Stimulated activated naive CD8-positive, alpha-beta T cell treated with anti-CD3 and anti-CD28 coated beads, Interleukin-15, amount 100 ng/mL, for 72 hours (primary cell): Measurements from ENCODE around the gene PTPRJ.
A peak's percentile ranks its signal among the peaks of the same experiment; 100 is the strongest.
"Not testable (repeated sequence)": the region's sequence is repeated elsewhere in the genome, so short reads cannot be mapped to it uniquely, and the experiment has no call there.

Experiments used
- ATAC-seq: fragments of 150-1000 bp; cut with Tn5 transposase; 2 replicates; pipeline ENCODE4 v1.10.0; 2021; ENCODE audit warnings: mild to moderate bottlenecking, moderate library complexity
- DNase-seq, 2 donors: peaks; one replicate each; pipeline ENCODE4 v3.0.0; 2021 to 2022
- H3K27ac Mint-ChIP-seq, 2 donors: one replicate each; pipeline ENCODE4 v1.8.0; 2022; ENCODE audit warnings: mild to moderate bottlenecking in 2 of 2, mixed read lengths in 2 of 2, moderate library complexity in 2 of 2
- H3K27me3 Mint-ChIP-seq: one replicate; pipeline ENCODE4 v1.8.0; 2022; ENCODE audit warnings: mixed read lengths
- H3K4me1 Mint-ChIP-seq: one replicate; pipeline ENCODE4 v1.8.0; 2022; ENCODE audit warnings: mild to moderate bottlenecking, mixed read lengths
- H3K4me3 Mint-ChIP-seq, 2 donors: one replicate each; pipeline ENCODE4 v1.8.0; 2022; ENCODE audit warnings: mild to moderate bottlenecking in 2 of 2, mixed read lengths in 2 of 2, moderate library complexity in 1 of 2
- H3K9me3 Mint-ChIP-seq, 2 donors: one replicate each; pipeline ENCODE4 v1.8.0; 2022; ENCODE audit warnings: mixed read lengths in 2 of 2

Gene PTPRJ

GRCh38 chr11:48017831-48018527, 37.6 kb downstream of the PTPRJ start:
- DNase-seq (no peak), ATAC-seq (no peak)
- peaks cover 84% of the 10 kb centered on the region for H3K4me1 Mint-ChIP-seq
- H3K4me3 Mint-ChIP-seq: peak overlapping the region; percentile 55 to 59
- no peaks in the 10 kb centered on the region for H3K9me3 Mint-ChIP-seq
- peak overlapping the region in 1 of 2 donors; percentile 75 for H3K27ac Mint-ChIP-seq
- H3K27me3 Mint-ChIP-seq: no peaks in the 10 kb centered on the region

- H3K4me3 Mint-ChIP-seq: peak overlapping the region; percentile 1 to 54
- H3K27me3 Mint-ChIP-seq: no peaks in the 10 kb centered on the region
- ATAC-seq (no peak), DNase-seq (no peak)
- H3K27ac Mint-ChIP-seq: peak overlapping the region in 1 of 2 donors; percentile 72
- no peaks in the 10 kb centered on the region for H3K9me3 Mint-ChIP-seq
- H3K4me1 Mint-ChIP-seq: peaks cover 77% of the 10 kb centered on the region
Measured at GRCh38 chr11:48018528-48019216, 38.3 kb downstream of the PTPRJ start.

GRCh38 chr11:48019217-48019584, 38.8 kb downstream of the PTPRJ start:
- H3K27ac Mint-ChIP-seq: peak overlapping the region in 1 of 2 donors; percentile 43
- no peak for DNase-seq
- H3K9me3 Mint-ChIP-seq: no peaks in the 10 kb centered on the region
- H3K4me1 Mint-ChIP-seq: peaks cover 71% of the 10 kb centered on the region
- peak; percentile 47 for ATAC-seq
- peak overlapping the region; percentile 1 to 54 for H3K4me3 Mint-ChIP-seq
- H3K27me3 Mint-ChIP-seq: no peaks in the 10 kb centered on the region

- H3K9me3 Mint-ChIP-seq: no peaks in the 10 kb centered on the region
- H3K27ac Mint-ChIP-seq: no peak overlapping the region
- no peak for DNase-seq
- H3K4me3 Mint-ChIP-seq: peak overlapping the region; percentile 11 to 26
- no peaks in the 10 kb centered on the region for H3K27me3 Mint-ChIP-seq
- peaks cover 68% of the 10 kb centered on the region for H3K4me1 Mint-ChIP-seq
- ATAC-seq: no peak
Measured at GRCh38 chr11:48019595-48019994, 39.2 kb downstream of the PTPRJ start.

GRCh38 chr11:48020092-48020755, 39.9 kb downstream of the PTPRJ start:
- Mint-ChIP-seq H3K4me3 (peak overlapping the region; percentile 11 to 53), H3K27ac (peak overlapping the region in 1 of 2 donors; percentile 83), H3K4me1 (peaks cover 62% of the 10 kb centered on the region), H3K9me3 (no peaks in the 10 kb centered on the region), H3K27me3 (no peaks in the 10 kb centered on the region)
- DNase-seq (peak in 1 of 2 donors; percentile 58), ATAC-seq (peak; percentile 62)

- DNase-seq, H3K4me3 Mint-ChIP-seq, H3K27ac Mint-ChIP-seq, H3K27me3 Mint-ChIP-seq, H3K9me3 Mint-ChIP-seq, ATAC-seq: not testable (repeated sequence)
- H3K4me1 Mint-ChIP-seq: peaks cover 58% of the 10 kb centered on the region
Measured at GRCh38 chr11:48021201-48021820, 41.0 kb downstream of the PTPRJ start.

GRCh38 chr11:48022445-48022844, 42.1 kb downstream of the PTPRJ start:
- H3K27me3 Mint-ChIP-seq: no peaks in the 10 kb centered on the region
- no peak for DNase-seq
- peak overlapping the region in 1 of 2 donors; percentile 37 for H3K27ac Mint-ChIP-seq
- ATAC-seq: no peak
- H3K4me3 Mint-ChIP-seq: no peak overlapping the region
- no peaks in the 10 kb centered on the region for H3K9me3 Mint-ChIP-seq
- H3K4me1 Mint-ChIP-seq: peaks cover 46% of the 10 kb centered on the region

- not testable (repeated sequence) for ATAC-seq, H3K27ac Mint-ChIP-seq
- peaks cover 37% of the 10 kb centered on the region for H3K4me1 Mint-ChIP-seq
Measured at GRCh38 chr11:48023608-48024007, 43.2 kb downstream of the PTPRJ start.

GRCh38 chr11:48024635-48025071, 44.3 kb downstream of the PTPRJ start:
- no peaks in the 10 kb centered on the region for H3K9me3 Mint-ChIP-seq
- ATAC-seq (no peak), DNase-seq (no peak)
- peaks cover 36% of the 10 kb centered on the region for H3K4me1 Mint-ChIP-seq
- no peaks in the 10 kb centered on the region for H3K27me3 Mint-ChIP-seq
- no peak overlapping the region for H3K4me3 Mint-ChIP-seq
- H3K27ac Mint-ChIP-seq: no peak overlapping the region

More at GRCh38 chr11:48023608-48024007, 43.2 kb downstream of the PTPRJ start:
- not testable (repeated sequence) for DNase-seq, H3K4me3 Mint-ChIP-seq, H3K27me3 Mint-ChIP-seq, H3K9me3 Mint-ChIP-seq

- no peak overlapping the region for H3K27ac Mint-ChIP-seq
- ATAC-seq (no peak), DNase-seq (no peak)
- peaks cover 36% of the 10 kb centered on the region for H3K4me1 Mint-ChIP-seq
- H3K9me3 Mint-ChIP-seq: no peaks in the 10 kb centered on the region
- no peak overlapping the region for H3K4me3 Mint-ChIP-seq
- H3K27me3 Mint-ChIP-seq: no peaks in the 10 kb centered on the region
Measured at GRCh38 chr11:48025293-48025983, 45.1 kb downstream of the PTPRJ start.

GRCh38 chr11:48025984-48026340, 45.6 kb downstream of the PTPRJ start:
- no peaks in the 10 kb centered on the region for H3K27me3 Mint-ChIP-seq
- no peak overlapping the region for H3K27ac Mint-ChIP-seq
- no peaks in the 10 kb centered on the region for H3K9me3 Mint-ChIP-seq
- DNase-seq (no peak), ATAC-seq (peak; percentile 60)
- H3K4me3 Mint-ChIP-seq: no peak overlapping the region
- peaks cover 34% of the 10 kb centered on the region for H3K4me1 Mint-ChIP-seq

- ATAC-seq (peak; percentile 70), DNase-seq (no peak)
- Mint-ChIP-seq H3K4me3 (no peak overlapping the region), H3K27me3 (no peaks in the 10 kb centered on the region), H3K9me3 (no peaks in the 10 kb centered on the region), H3K27ac (no peak overlapping the region), H3K4me1 (peaks cover 58% of the 10 kb centered on the region)
Measured at GRCh38 chr11:48028914-48029680, 48.7 kb downstream of the PTPRJ start.

- H3K27me3 Mint-ChIP-seq: no peaks in the 10 kb centered on the region
- no peak for ATAC-seq
- H3K9me3 Mint-ChIP-seq: no peaks in the 10 kb centered on the region
- H3K4me1 Mint-ChIP-seq: peaks cover 63% of the 10 kb centered on the region
- no peak overlapping the region for H3K4me3 Mint-ChIP-seq
- H3K27ac Mint-ChIP-seq: no peak overlapping the region
- DNase-seq: no peak
Measured at GRCh38 chr11:48029681-48030290, 49.4 kb downstream of the PTPRJ start.

GRCh38 chr11:48031602-48032001, 51.2 kb downstream of the PTPRJ start:
- Mint-ChIP-seq H3K27me3 (no peaks in the 10 kb centered on the region), H3K9me3 (no peaks in the 10 kb centered on the region), H3K4me1 (peaks cover 74% of the 10 kb centered on the region), H3K27ac (no peak overlapping the region), H3K4me3 (no peak overlapping the region)
- DNase-seq (no peak), ATAC-seq (peak; percentile 66)
